GM18909 (cell line): ENCODE measurements around the gene TRIM58.
A peak's percentile ranks its signal among the peaks of the same experiment; 100 is the strongest.

Experiments used
- ATAC-seq: cut with Tn5 transposase; IDR thresholded peaks from one replicate; pipeline ENCODE4 v1.9.1; 2021; ENCODE audit warnings: mild to moderate bottlenecking; ENCODE audit not compliant: unreplicated experiment, poor library complexity

TRIM58 gene

GRCh38 chr1:247883346-247883745 lies 26.4 kb downstream of the TRIM58 start:
- no peak for ATAC-seq

- ATAC-seq = no peak
Measured at GRCh38 chr1:247884797-247885413, 27.9 kb downstream of the TRIM58 start.

- no peak for ATAC-seq
Measured at GRCh38 chr1:247895163-247895637, 38.2 kb downstream of the TRIM58 start, which contains the start of gene OR2W3. TSS of gene OR2W3 (plus strand) at chr1:247895587. CDS start at chr1:247895587, 0 bp downstream.

GRCh38 chr1:247895976-247896375 lies 39.0 kb downstream of the TRIM58 start:
- ATAC-seq = no peak

- ATAC-seq = no peak
Measured at GRCh38 chr1:247904122-247904521, 47.1 kb downstream of the TRIM58 start.

- no peak for ATAC-seq
Measured at GRCh38 chr1:247905181-247905580, 48.2 kb downstream of the TRIM58 start.

GRCh38 chr1:247905910-247906503 lies 49.0 kb downstream of the TRIM58 start:
- peak; percentile 20 for ATAC-seq

GRCh38 chr1:247906504-247907047 lies 49.6 kb downstream of the TRIM58 start:
- ATAC-seq = peak; percentile 42

GRCh38 chr1:247908766-247909165 lies 51.8 kb downstream of the TRIM58 start:
- ATAC-seq = no peak

- no peak for ATAC-seq
Measured at GRCh38 chr1:247913786-247914185, 56.8 kb downstream of the TRIM58 start.

GRCh38 chr1:247914941-247915662 lies 58.1 kb downstream of the TRIM58 start:
- no peak for ATAC-seq

GRCh38 chr1:247919952-247920351 lies 63.0 kb downstream of the TRIM58 start, which contains the start of gene OR2T8:
TSS of gene OR2T8 (plus strand) at chr1:247920252. CDS start at chr1:247921018, 766 bp downstream.
- ATAC-seq = no peak

- ATAC-seq = no peak
Measured at GRCh38 chr1:247923941-247924340, 67.0 kb downstream of the TRIM58 start.

GRCh38 chr1:247924868-247925267 lies 67.9 kb downstream of the TRIM58 start, which contains the start of gene OR2AJ1:
TSS of gene OR2AJ1 (plus strand) at chr1:247924889. CDS start at chr1:247933769, 8,880 bp downstream.
- no peak for ATAC-seq
